Cardiac fibroblast (primary cell): ENCODE results near the gene TIPARP.
A peak's percentile ranks its signal among the peaks of the same experiment; 100 is the strongest.

Experiments
- DNase-seq, 2 donors: peaks; one replicate each; pipeline versions ENCODE4 v3.0.0 to v3.0.0-alpha.2; 2010; ENCODE audit warnings: low read depth in 2 of 2
- H3K4me3 ChIP-seq, 2 donors: replicated peaks in 1 of 2; 1 replicate in 1 of 2; 2 replicates in 1 of 2; pipeline ENCODE4 v1.5.1; 2011; ENCODE audit warnings: low read depth in 2 of 2, low read length in 2 of 2, mild to moderate bottlenecking in 2 of 2, moderate library complexity in 1 of 2
- TF ChIP-seq, protein P1 (sequence below): IDR thresholded peaks from one replicate; pipeline ENCODE4 v1.5.1; 2011; ENCODE audit warnings: low read depth, mild to moderate bottlenecking, low read length, inconsistent platforms

TIPARP gene

GRCh38 chr3:156674911-156675829, 780 bp downstream of the TIPARP start:
- H3K4me3 ChIP-seq, result peak overlapping the region; percentile 80 to 82
- TF ChIP-seq, protein P1, sequence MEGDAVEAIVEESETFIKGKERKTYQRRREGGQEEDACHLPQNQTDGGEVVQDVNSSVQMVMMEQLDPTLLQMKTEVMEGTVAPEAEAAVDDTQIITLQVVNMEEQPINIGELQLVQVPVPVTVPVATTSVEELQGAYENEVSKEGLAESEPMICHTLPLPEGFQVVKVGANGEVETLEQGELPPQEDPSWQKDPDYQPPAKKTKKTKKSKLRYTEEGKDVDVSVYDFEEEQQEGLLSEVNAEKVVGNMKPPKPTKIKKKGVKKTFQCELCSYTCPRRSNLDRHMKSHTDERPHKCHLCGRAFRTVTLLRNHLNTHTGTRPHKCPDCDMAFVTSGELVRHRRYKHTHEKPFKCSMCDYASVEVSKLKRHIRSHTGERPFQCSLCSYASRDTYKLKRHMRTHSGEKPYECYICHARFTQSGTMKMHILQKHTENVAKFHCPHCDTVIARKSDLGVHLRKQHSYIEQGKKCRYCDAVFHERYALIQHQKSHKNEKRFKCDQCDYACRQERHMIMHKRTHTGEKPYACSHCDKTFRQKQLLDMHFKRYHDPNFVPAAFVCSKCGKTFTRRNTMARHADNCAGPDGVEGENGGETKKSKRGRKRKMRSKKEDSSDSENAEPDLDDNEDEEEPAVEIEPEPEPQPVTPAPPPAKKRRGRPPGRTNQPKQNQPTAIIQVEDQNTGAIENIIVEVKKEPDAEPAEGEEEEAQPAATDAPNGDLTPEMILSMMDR, result peak; percentile 13
- peak; percentile 53 to 75 for DNase-seq

DNA sequence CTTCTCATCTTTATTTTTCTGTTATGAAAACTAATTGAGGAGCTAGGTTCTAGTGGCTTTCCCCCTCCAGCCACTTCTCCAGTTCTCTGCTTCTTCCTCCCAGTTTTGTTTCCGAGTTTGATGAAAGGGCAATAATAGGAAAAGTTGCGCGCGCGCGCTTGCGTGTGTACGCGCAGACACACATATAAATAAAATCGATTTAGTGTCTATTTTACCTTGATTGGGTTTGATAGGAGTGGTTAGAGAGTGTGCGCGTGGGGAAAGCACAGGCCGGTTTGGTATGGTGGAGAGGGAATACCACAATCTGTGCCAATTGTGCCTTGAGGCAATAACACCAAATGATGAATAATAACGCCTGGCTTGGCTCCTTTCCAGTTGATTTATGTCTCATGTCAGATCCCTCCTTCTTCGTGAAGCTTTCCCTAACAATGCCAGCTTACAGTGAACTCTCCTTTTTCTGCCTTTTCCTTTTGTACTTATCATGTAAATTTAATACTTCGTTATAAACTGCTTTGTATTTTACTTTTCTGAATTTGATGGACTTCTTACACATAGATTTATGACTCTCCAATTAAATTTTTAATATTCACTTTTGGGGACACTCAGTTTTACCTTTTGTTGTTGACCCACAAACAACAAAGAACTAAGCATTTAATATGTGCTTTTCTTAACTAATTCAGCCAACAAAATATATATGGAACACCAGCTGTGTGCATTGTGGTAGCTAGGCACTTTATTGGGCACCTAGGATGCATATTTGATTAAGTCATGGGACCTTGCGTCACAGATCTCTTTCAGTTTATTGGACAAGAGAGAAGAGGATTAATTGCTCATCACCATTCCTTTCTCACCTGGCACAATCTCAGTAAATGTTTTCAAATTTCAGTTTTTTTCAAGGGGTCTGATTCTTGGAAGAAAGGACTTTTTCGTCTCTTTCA, 1.7 kb downstream of the TIPARP start:
- peak overlapping the region; percentile 80 to 82 for H3K4me3 ChIP-seq
- TF ChIP-seq, protein P1, result no peak
- DNase-seq, result peak; percentile 92 to 98

DNA sequence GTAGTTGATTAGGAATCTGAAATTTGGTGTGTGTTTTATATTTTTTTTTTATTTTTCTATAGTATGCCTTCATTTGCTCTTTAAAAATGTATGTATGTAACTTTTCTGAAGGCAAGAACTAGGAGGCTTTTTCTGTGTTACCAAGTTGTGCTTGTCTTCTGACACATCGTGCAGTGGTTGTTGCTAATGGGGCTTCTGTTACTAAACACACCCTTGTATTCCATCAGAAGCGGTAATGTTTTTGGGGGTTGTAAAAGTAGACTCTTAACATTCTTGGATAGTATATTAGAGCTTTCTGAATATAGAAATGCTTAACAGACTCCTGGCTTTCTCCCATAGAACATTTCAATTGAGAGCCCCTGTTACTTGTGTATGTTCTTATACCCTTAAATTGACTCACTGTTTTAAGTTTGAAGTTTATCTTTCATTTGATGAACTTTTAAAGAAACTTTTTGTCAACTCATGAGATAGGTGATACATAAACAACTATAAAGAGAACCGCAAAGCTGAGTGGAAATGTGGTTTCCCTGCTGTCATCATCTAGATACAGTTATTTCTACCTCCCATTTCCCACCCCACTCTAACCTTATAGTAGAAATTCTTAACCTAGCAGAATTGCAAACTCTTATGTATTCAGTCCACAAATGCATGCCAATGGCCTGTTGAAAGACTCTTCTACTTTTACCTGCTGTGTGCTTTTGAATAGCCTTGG, 2.5 kb downstream of the TIPARP start:
- H3K4me3 ChIP-seq, result peak overlapping the region; percentile 80 to 82
- TF ChIP-seq, protein P1, result no peak

DNA sequence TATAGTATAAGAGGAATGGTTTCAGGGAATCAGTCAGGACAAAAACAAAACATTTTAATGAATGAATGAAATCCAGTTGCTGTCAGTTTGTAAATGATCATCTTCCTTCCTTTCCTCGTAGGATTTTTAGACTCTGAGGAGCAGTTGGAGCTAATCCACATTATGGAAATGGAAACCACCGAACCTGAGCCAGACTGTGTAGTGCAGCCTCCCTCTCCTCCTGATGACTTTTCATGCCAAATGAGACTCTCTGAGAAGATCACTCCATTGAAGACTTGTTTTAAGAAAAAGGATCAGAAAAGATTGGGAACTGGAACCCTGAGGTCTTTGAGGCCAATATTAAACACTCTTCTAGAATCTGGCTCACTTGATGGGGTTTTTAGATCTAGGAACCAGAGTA, 3.1 kb downstream of the TIPARP start:
- H3K4me3 ChIP-seq, result no peak overlapping the region
- DNase-seq, result no peak
- TF ChIP-seq, protein P1, result no peak

More for the DNA sequence above, 2.5 kb downstream of the TIPARP start:
- DNase-seq, result peak in 1 of 2 donors; percentile 31

- no peak for DNase-seq
- TF ChIP-seq, protein P1, result no peak
- H3K4me3 ChIP-seq, result no peak overlapping the region
Measured at GRCh38 chr3:156678197-156678596, 3.8 kb downstream of the TIPARP start.

GRCh38 chr3:156680243-156680914, 6.0 kb downstream of the TIPARP start:
- DNase-seq, result no peak
- TF ChIP-seq, protein P1, result no peak
- no peak overlapping the region for H3K4me3 ChIP-seq
